Nephron progenitor cell (in vitro differentiated cells): ENCODE data around the gene RNF34.

ENCODE experiments used
- DNase-seq: peaks from one replicate; pipeline ENCODE4 v3.0.0; 2021
- H3K27ac Mint-ChIP-seq: 2 replicates; pipeline ENCODE4 v1.8.0; 2021; ENCODE audit warnings: mild to moderate bottlenecking, moderate library complexity, mixed read lengths
- H3K27me3 Mint-ChIP-seq: 2 replicates; pipeline ENCODE4 v1.8.0; 2021; ENCODE audit warnings: mild to moderate bottlenecking, low read depth, mixed read lengths; ENCODE audit not compliant: poor library complexity
- H3K36me3 Mint-ChIP-seq: 2 replicates; pipeline ENCODE4 v1.8.0; 2021; ENCODE audit warnings: low read depth, mixed read lengths
- H3K4me1 Mint-ChIP-seq: 2 replicates; pipeline ENCODE4 v1.8.0; 2021; ENCODE audit warnings: mixed read lengths
- H3K4me3 Mint-ChIP-seq: 2 replicates; pipeline ENCODE4 v1.8.0; 2021; ENCODE audit warnings: mild to moderate bottlenecking, moderate library complexity, mixed read lengths
- H3K9me3 Mint-ChIP-seq: 2 replicates; pipeline ENCODE4 v1.8.0; 2021; ENCODE audit warnings: mild to moderate bottlenecking, moderate library complexity, mixed read lengths
- CTCF ChIP-seq: fragments of 200-600 bp; sonication (generic); IDR thresholded peaks from 2 replicates; pipeline ENCODE4 v1.5.0; 2021; ENCODE audit warnings: antibody characterized with exemption

Gene RNF34

GRCh38 chr12:121388421-121388981 lies 11.4 kb upstream of the RNF34 start:
- DNase-seq, result no peak
- no peak overlapping the region for H3K4me3 Mint-ChIP-seq
- H3K9me3 Mint-ChIP-seq, result no peaks in the 10 kb centered on the region
- H3K36me3 Mint-ChIP-seq, result no peaks in the 10 kb centered on the region
- peaks cover 20% of the 10 kb centered on the region for H3K27me3 Mint-ChIP-seq
- peak overlapping the region; percentile 2 for H3K27ac Mint-ChIP-seq
- no peaks in the 10 kb centered on the region for H3K4me1 Mint-ChIP-seq
- TF ChIP-seq CTCF, result no peak

- Mint-ChIP-seq H3K27me3 (peaks cover 13% of the 10 kb centered on the region), H3K36me3 (no peaks in the 10 kb centered on the region), H3K4me1 (no peaks in the 10 kb centered on the region), H3K4me3 (no peak overlapping the region), H3K9me3 (no peaks in the 10 kb centered on the region), H3K27ac (no peak overlapping the region)
- TF ChIP-seq CTCF, result no peak
- DNase-seq, result no peak
Measured at GRCh38 chr12:121390856-121391255, 9.1 kb upstream of the RNF34 start.

- Mint-ChIP-seq H3K36me3 (no peaks in the 10 kb centered on the region), H3K4me3 (no peak overlapping the region), H3K27ac (no peak overlapping the region), H3K4me1 (no peaks in the 10 kb centered on the region), H3K9me3 (no peaks in the 10 kb centered on the region), H3K27me3 (peaks cover 13% of the 10 kb centered on the region)
- DNase-seq, result no peak
- TF ChIP-seq CTCF, result no peak
Measured at GRCh38 chr12:121391619-121392324, 8.1 kb upstream of the RNF34 start.

GRCh38 chr12:121392325-121392716 lies 7.6 kb upstream of the RNF34 start:
- H3K27me3 Mint-ChIP-seq, result peaks cover 13% of the 10 kb centered on the region
- no peak for DNase-seq
- H3K9me3 Mint-ChIP-seq, result no peaks in the 10 kb centered on the region
- H3K36me3 Mint-ChIP-seq, result no peaks in the 10 kb centered on the region
- no peak overlapping the region for H3K27ac Mint-ChIP-seq
- no peak overlapping the region for H3K4me3 Mint-ChIP-seq
- no peaks in the 10 kb centered on the region for H3K4me1 Mint-ChIP-seq
- no peak for TF ChIP-seq CTCF

GRCh38 chr12:121397521-121397920 lies 2.4 kb upstream of the RNF34 start:
- Mint-ChIP-seq H3K27ac (no peak overlapping the region), H3K27me3 (peaks cover 7% of the 10 kb centered on the region), H3K4me1 (peaks cover 35% of the 10 kb centered on the region), H3K36me3 (peaks cover 1% of the 10 kb centered on the region), H3K9me3 (peaks cover 4% of the 10 kb centered on the region), H3K4me3 (no peak overlapping the region)
- TF ChIP-seq CTCF, result no peak
- DNase-seq, result no peak

GRCh38 chr12:121398355-121398754 lies 1.6 kb upstream of the RNF34 start:
- Mint-ChIP-seq H3K4me3 (peak overlapping the region; percentile 89), H3K9me3 (peaks cover 4% of the 10 kb centered on the region), H3K27me3 (peaks cover 4% of the 10 kb centered on the region), H3K36me3 (peaks cover 7% of the 10 kb centered on the region), H3K27ac (no peak overlapping the region), H3K4me1 (peaks cover 39% of the 10 kb centered on the region)
- no peak for DNase-seq
- no peak for TF ChIP-seq CTCF
